Right renal pelvis (tissue), 4 donors: ENCODE results near the gene ADGRF1. TPM values are rescaled to one million over a fixed set of nuclear protein-coding genes. Genes with fewer than 3 reads are reported as not detected.

Source experiments
- polyA plus RNA-seq, 4 donors: library from polyadenylated mRNA; unstranded; fragments of 120-200 nt; gene quantifications; one replicate each; pipeline ENCODE4 v1.2.1, GENCODE V29; 2013; ENCODE audit not compliant: insufficient read length in 4 of 4

Gene ADGRF1
- polyA plus RNA-seq, 4 donors = 40.2 to 61.3 (median 42.6) TPM

Other genes with a start within 250 kb of the ADGRF1 start
- under 1 TPM in 1 of 4 donors, not detected in 3; 0.03 TPM for gene MEP1A, start 248.9 kb downstream of the ADGRF1 start, polyA plus RNA-seq
- 10 to 100 TPM; 24.3 to 36.7 (median 33.6) TPM for gene ADGRF5, start 120.4 kb downstream of the ADGRF1 start, polyA plus RNA-seq